Loucy (cell line): ENCODE results near the gene LBHD2.

Experiments
- H2AFZ ChIP-seq: fragments of 200-600 bp; sonication (generic); 2 replicates; pipeline ENCODE4 v1.6.0; 2016; ENCODE audit warnings: antibody characterized with exemption, mild to moderate bottlenecking, low read length, moderate library complexity
- H3F3A ChIP-seq: fragments of 200-600 bp; 2 replicates; pipeline ENCODE4 v1.6.0; 2016; ENCODE audit warnings: antibody characterized with exemption, low read depth, mild to moderate bottlenecking
- H3K27me3 ChIP-seq: fragments of 200-600 bp; sonication (generic); 2 replicates; pipeline ENCODE4 v1.6.1; 2014; ENCODE audit warnings: low read length, mild to moderate bottlenecking; ENCODE audit not compliant: insufficient read depth, poor library complexity, severe bottlenecking
- H3K36me3 ChIP-seq: fragments of 200-600 bp; sonication (generic); 2 replicates; pipeline ENCODE4 v1.6.1; 2016; ENCODE audit warnings: low read length; ENCODE audit not compliant: insufficient read depth
- H3K4me1 ChIP-seq: fragments of 200-600 bp; sonication (generic); 2 replicates; pipeline ENCODE4 v1.5.1; 2014; ENCODE audit warnings: low read length, mild to moderate bottlenecking; ENCODE audit not compliant: insufficient read depth, poor library complexity, severe bottlenecking
- H3K4me2 ChIP-seq: fragments of 200-600 bp; sonication (generic); 2 replicates; pipeline ENCODE4 v1.6.0; 2014; ENCODE audit warnings: antibody characterized with exemption, low read length, low read depth, mild to moderate bottlenecking; ENCODE audit not compliant: poor library complexity, severe bottlenecking
- H3K4me3 ChIP-seq: fragments of 200-600 bp; sonication (generic); 2 replicates; pipeline ENCODE4 v1.5.1; 2014; ENCODE audit warnings: low read length, mild to moderate bottlenecking, mixed read lengths; ENCODE audit not compliant: poor library complexity, severe bottlenecking
- H3K79me2 ChIP-seq: fragments of 200-600 bp; sonication (generic); 2 replicates; pipeline ENCODE4 v1.6.1; 2014; ENCODE audit warnings: low read length; ENCODE audit not compliant: insufficient read depth
- H3K9ac ChIP-seq: fragments of 200-600 bp; sonication (generic); 2 replicates; pipeline ENCODE4 v1.6.0; 2014; ENCODE audit warnings: mild to moderate bottlenecking, low read depth, low read length, moderate library complexity; ENCODE audit not compliant: poor library complexity, severe bottlenecking
- H3K9me2 ChIP-seq: fragments of 200-600 bp; sonication (generic); replicated peaks from 2 replicates; pipeline ENCODE4 v1.6.1; 2016; ENCODE audit warnings: low read depth, low read length, mixed read lengths
- H3K9me3 ChIP-seq: fragments of 200-600 bp; sonication (generic); 2 replicates; pipeline ENCODE4 v1.6.1; 2014; ENCODE audit warnings: mild to moderate bottlenecking, antibody characterized with exemption, low read length, low read depth; ENCODE audit not compliant: insufficient read depth
- H4K20me1 ChIP-seq: fragments of 200-600 bp; sonication (generic); 2 replicates; pipeline ENCODE4 v1.6.0; 2014; ENCODE audit warnings: antibody characterized with exemption, low read length, mild to moderate bottlenecking; ENCODE audit not compliant: insufficient read depth, poor library complexity, severe bottlenecking
- EZH2phosphoT487 ChIP-seq: fragments of 200-600 bp; IDR thresholded peaks from 2 replicates; pipeline ENCODE4 v1.6.1; 2018; ENCODE audit warnings: antibody characterized with exemption, mild to moderate bottlenecking, moderate library complexity, borderline replicate concordance
- TF ChIP-seq, protein P1 (sequence below): fragments of 200-600 bp; sonication (generic); conservative IDR thresholded peaks from 2 replicates; pipeline ENCODE4 v1.5.1; 2014; ENCODE audit warnings: mild to moderate bottlenecking, antibody characterized with exemption, low read length

The LBHD2 gene

DNA sequence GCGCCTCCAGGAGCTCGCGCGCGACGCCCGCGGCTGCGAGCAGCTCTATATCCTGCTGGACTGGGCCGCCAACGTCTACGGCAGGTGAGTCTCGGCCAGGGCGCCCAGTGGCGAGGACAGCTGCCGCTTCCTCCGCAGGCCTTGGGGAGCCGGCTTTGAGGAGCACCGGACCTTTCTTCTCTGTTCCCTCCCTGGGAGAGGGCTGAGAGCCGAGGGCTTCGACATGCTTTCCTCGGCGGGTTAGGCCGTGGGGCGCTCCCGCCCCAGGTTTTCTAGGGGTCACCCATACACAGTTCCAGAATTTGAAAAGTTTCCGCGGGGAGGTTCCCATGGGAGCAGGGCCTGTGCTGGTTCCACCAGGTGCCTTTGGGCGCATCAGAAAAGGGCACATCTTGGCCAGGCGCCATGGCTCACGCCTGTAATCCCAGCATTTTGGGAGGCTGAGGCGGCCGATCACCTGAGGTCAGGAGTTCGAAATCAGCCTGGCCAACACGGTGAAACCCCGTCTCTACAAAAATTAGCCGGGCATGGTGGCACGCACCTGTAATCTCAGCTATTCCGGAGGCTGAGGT, 18.8 kb downstream of the LBHD2 start:
- H3K4me1 ChIP-seq, result no peaks in the 10 kb centered on the region
- no peak overlapping the region for H3K4me3 ChIP-seq
- TF ChIP-seq, protein P1, sequence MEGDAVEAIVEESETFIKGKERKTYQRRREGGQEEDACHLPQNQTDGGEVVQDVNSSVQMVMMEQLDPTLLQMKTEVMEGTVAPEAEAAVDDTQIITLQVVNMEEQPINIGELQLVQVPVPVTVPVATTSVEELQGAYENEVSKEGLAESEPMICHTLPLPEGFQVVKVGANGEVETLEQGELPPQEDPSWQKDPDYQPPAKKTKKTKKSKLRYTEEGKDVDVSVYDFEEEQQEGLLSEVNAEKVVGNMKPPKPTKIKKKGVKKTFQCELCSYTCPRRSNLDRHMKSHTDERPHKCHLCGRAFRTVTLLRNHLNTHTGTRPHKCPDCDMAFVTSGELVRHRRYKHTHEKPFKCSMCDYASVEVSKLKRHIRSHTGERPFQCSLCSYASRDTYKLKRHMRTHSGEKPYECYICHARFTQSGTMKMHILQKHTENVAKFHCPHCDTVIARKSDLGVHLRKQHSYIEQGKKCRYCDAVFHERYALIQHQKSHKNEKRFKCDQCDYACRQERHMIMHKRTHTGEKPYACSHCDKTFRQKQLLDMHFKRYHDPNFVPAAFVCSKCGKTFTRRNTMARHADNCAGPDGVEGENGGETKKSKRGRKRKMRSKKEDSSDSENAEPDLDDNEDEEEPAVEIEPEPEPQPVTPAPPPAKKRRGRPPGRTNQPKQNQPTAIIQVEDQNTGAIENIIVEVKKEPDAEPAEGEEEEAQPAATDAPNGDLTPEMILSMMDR, result no peak
- no peak for TF ChIP-seq EZH2phosphoT487
- no peaks in the 10 kb centered on the region for H3F3A ChIP-seq
- no peaks in the 10 kb centered on the region for H3K27me3 ChIP-seq
- H4K20me1 ChIP-seq, result no peaks in the 10 kb centered on the region
- H3K9me3 ChIP-seq, result no peaks in the 10 kb centered on the region
- no peaks in the 10 kb centered on the region for H3K36me3 ChIP-seq
- no peak overlapping the region for H3K4me2 ChIP-seq
- no peak overlapping the region for H3K9ac ChIP-seq
- no peaks in the 10 kb centered on the region for H3K9me2 ChIP-seq
- no peaks in the 10 kb centered on the region for H3K79me2 ChIP-seq
- H2AFZ ChIP-seq, result no peak overlapping the region

- no peaks in the 10 kb centered on the region for H3K4me1 ChIP-seq
- H2AFZ ChIP-seq, result no peak overlapping the region
- no peaks in the 10 kb centered on the region for H3K9me3 ChIP-seq
- H3F3A ChIP-seq, result no peaks in the 10 kb centered on the region
- TF ChIP-seq EZH2phosphoT487, result no peak
- TF ChIP-seq, protein P1, result no peak
- H3K36me3 ChIP-seq, result no peaks in the 10 kb centered on the region
- no peaks in the 10 kb centered on the region for H3K9me2 ChIP-seq
- no peaks in the 10 kb centered on the region for H3K27me3 ChIP-seq
- no peak overlapping the region for H3K9ac ChIP-seq
- H3K4me3 ChIP-seq, result no peak overlapping the region
- H3K79me2 ChIP-seq, result no peaks in the 10 kb centered on the region
- no peak overlapping the region for H3K4me2 ChIP-seq
- H4K20me1 ChIP-seq, result no peaks in the 10 kb centered on the region
These were observed 19.7 kb downstream of the LBHD2 start for GRCh38 chr14:103103461-103104388.

DNA sequence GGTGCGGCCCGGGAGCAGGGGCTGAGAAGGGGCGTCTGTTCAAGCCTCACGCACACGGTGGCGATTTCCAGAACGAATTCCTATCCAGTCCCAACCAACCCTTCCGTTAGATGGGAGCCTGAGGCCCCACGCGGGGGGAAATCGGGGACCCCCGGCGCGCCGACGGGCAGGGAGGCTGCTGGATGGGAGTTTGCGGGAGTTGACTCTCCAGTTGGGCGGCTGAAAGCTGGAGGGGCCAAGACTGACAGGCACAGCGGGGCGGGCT, 20.3 kb downstream of the LBHD2 start:
- Histone ChIP-seq H3K9me3 (no peaks in the 10 kb centered on the region), H3K79me2 (no peaks in the 10 kb centered on the region), H3F3A (no peaks in the 10 kb centered on the region), H3K9ac (no peak overlapping the region), H3K4me2 (no peak overlapping the region), H3K4me1 (no peaks in the 10 kb centered on the region), H2AFZ (no peak overlapping the region), H3K9me2 (no peaks in the 10 kb centered on the region), H3K36me3 (no peaks in the 10 kb centered on the region), H3K27me3 (no peaks in the 10 kb centered on the region), H4K20me1 (no peaks in the 10 kb centered on the region), H3K4me3 (no peak overlapping the region)
- TF ChIP-seq, protein P1, result no peak
